ENCODE data around the gene GLMN. TPM values are rescaled to one million over a fixed set of nuclear protein-coding genes. Genes with fewer than 3 reads are reported as not detected.

The GLMN gene
- total RNA-seq, 4 donors from 2014 or later = 15.2 to 18.8 (median 17.0) TPM

- TF ChIP-seq CTCF (IDR thresholded peaks at IDR 0.05) = no peak
- TF ChIP-seq POLR2A (IDR thresholded peaks at IDR 0.05) = no peak
- DNase-seq = no peak
- Histone ChIP-seq H3K4me3 (replicated peaks in 1 of 3) (no peak overlapping the region), H3K9me3 (no peaks in the 10 kb centered on the region), H3K4me1 (no peaks in the 10 kb centered on the region), H3K27ac (no peak overlapping the region), H3K36me3 (no peaks in the 10 kb centered on the region), H3K27me3 (no peaks in the 10 kb centered on the region)
- intact Hi-C loops (cut with DNase I) = no loop called here
- WGBS, 2 donors = 71 to 78% methylated on average over 5 of the region's 5 CpGs
These were observed 96.8 kb downstream of the GLMN start for GRCh38 chr1:92201973-92202372.

Other genes starting within 250 kb of the GLMN start
- gene SETSIP, start 223.6 kb downstream of the GLMN start, total RNA-seq = under 1 TPM in 1 of 4 donors, not detected in 3; 0.67 TPM
- gene BTBD8, start 218.6 kb downstream of the GLMN start, total RNA-seq = 10 to 100 TPM; 11.0 to 18.3 (median 15.9) TPM
- not detected for gene C1orf146, start 81.1 kb downstream of the GLMN start, total RNA-seq
- gene RPAP2, start 72 bp upstream of the GLMN start, total RNA-seq = 10 to 100 TPM in 3 of 4 donors, 1 to 10 TPM in 1; 8.7 to 28.0 (median 17.6) TPM
- 1 to 10 TPM in 1 of 4 donors, under 1 TPM in 3; 0.27 to 1.8 (median 0.47) TPM for gene GFI1, start 187.9 kb upstream of the GLMN start, total RNA-seq

All from thyroid gland (tissue), 4 donors.